ENCODE measurements around the gene HOXA13.

The HOXA13 gene

GRCh38 chr7:27205325-27206280 is 5.7 kb upstream of the HOXA13 start:
- ATAC-seq, result no peak

GRCh38 chr7:27204851-27205322 is 5.0 kb upstream of the HOXA13 start:
- no peak for ATAC-seq

GRCh38 chr7:27203964-27204594 is 4.2 kb upstream of the HOXA13 start:
- no peak for ATAC-seq

- ATAC-seq, result no peak
Measured at GRCh38 chr7:27203365-27203953, 3.6 kb upstream of the HOXA13 start.

GRCh38 chr7:27202862-27203134 is 2.9 kb upstream of the HOXA13 start:
- ATAC-seq, result no peak

GRCh38 chr7:27202018-27202861 is 2.3 kb upstream of the HOXA13 start:
- no peak for ATAC-seq

- ATAC-seq, result no peak
Measured at GRCh38 chr7:27201580-27202017, 1.7 kb upstream of the HOXA13 start.

- no peak for ATAC-seq
Measured at GRCh38 chr7:27200761-27201579, 1.1 kb upstream of the HOXA13 start.

GRCh38 chr7:27198871-27199801 is 755 bp downstream of the HOXA13 start:
- peak in 1 of 2 donors; percentile 17 for ATAC-seq

- ATAC-seq, result no peak
Measured at GRCh38 chr7:27198138-27198841, 1.6 kb downstream of the HOXA13 start.

GRCh38 chr7:27197137-27198042 is 2.5 kb downstream of the HOXA13 start:
- ATAC-seq, result no peak

GRCh38 chr7:27196287-27196767 is 3.6 kb downstream of the HOXA13 start:
- ATAC-seq, result no peak

- ATAC-seq, result no peak
Measured at GRCh38 chr7:27194686-27195379, 5.1 kb downstream of the HOXA13 start.

GRCh38 chr7:27194002-27194352 is 5.9 kb downstream of the HOXA13 start:
- no peak for ATAC-seq

- no peak for ATAC-seq
Measured at GRCh38 chr7:27193335-27194001, 6.4 kb downstream of the HOXA13 start.

- ATAC-seq, result peak; percentile 36 to 57
Measured at GRCh38 chr7:27192546-27193334, 7.2 kb downstream of the HOXA13 start.
